Epithelial cell of esophagus (primary cell): ENCODE data around the gene CACNA2D1.

Source experiments
- DNase-seq: peaks from one replicate; pipeline ENCODE4 v3.0.0; 2010; ENCODE audit warnings: low read depth
- H3K4me3 ChIP-seq: 2 replicates; pipeline ENCODE4 v1.5.1; 2011; ENCODE audit warnings: mild to moderate bottlenecking, low read length, control low read depth
- TF ChIP-seq, protein P1 (sequence below): IDR thresholded peaks from 2 replicates; pipeline ENCODE4 v1.5.1; 2011; ENCODE audit warnings: low read depth, mild to moderate bottlenecking, low read length, control low read depth, inconsistent platforms; ENCODE audit not compliant: insufficient read depth; ENCODE audit errors: missing control alignments

CACNA2D1 gene

DNA sequence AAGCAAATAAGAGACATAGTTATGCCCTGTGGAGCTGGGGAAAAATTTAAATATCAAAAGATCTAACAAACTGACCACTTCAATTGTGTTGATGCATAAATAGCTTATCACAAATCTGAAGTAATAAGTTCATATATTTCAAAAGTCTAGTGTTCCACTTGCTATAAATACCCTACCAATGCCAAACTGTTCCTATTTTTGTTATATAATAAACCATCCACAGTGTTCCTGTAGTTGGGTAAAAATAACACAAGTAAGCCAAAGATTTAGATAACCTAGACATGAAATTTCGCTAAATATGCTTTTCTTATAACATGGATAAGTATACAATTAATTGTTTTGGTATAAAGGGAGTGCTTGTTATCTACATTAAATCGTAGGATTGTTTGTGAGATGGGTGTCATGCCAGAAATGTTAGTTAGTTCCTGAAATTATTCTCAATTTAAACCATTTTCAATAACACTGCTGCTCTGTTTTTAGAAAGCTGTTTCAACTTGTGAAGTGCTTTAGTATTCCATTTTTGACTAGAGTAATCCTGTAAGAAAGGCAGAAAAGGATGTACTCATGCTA is 85.5 kb downstream of the CACNA2D1 start:
- DNase-seq = no peak
- TF ChIP-seq, protein P1, sequence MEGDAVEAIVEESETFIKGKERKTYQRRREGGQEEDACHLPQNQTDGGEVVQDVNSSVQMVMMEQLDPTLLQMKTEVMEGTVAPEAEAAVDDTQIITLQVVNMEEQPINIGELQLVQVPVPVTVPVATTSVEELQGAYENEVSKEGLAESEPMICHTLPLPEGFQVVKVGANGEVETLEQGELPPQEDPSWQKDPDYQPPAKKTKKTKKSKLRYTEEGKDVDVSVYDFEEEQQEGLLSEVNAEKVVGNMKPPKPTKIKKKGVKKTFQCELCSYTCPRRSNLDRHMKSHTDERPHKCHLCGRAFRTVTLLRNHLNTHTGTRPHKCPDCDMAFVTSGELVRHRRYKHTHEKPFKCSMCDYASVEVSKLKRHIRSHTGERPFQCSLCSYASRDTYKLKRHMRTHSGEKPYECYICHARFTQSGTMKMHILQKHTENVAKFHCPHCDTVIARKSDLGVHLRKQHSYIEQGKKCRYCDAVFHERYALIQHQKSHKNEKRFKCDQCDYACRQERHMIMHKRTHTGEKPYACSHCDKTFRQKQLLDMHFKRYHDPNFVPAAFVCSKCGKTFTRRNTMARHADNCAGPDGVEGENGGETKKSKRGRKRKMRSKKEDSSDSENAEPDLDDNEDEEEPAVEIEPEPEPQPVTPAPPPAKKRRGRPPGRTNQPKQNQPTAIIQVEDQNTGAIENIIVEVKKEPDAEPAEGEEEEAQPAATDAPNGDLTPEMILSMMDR = no peak

DNA sequence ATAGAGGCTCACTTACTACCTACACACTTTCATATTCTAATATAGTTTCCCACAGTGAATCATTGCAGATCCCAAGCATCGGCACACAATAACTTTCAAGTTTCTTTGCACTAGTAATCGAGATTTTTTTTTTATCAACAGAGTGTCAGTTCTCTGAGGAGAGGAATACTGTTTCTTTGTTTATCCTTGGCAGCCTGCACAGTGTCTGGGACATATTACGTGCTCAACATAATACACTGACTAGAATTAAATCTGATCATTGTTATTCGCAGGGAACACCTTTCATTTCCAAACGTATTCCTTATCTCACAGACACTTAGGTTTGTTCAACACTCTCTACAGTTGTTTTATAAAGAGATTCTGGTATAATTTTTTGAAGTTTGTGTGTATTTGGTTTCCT is 95.3 kb downstream of the CACNA2D1 start:
- DNase-seq = no peak
- TF ChIP-seq, protein P1 = no peak
- no peak overlapping the region for H3K4me3 ChIP-seq

More for the DNA sequence above, 85.5 kb downstream of the CACNA2D1 start:
- no peak overlapping the region for H3K4me3 ChIP-seq

DNA sequence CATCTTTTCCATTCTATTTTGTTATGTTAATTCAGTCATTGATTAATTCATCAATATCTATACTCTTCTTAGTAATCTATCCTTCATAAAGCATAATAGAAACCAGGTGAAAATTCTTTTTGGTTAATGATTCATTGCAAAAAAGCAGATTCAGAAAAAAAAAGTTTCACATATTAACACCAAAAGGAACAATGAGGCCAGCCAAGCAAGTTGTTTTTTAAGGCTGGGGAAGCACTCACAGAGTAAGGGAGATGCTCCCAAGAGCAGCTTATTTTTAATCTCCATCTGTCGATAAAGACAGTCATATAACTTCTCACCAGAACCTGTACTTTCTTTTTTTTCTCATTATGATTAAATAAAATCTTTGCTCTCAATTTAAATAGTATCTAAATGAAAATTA is 95.8 kb downstream of the CACNA2D1 start:
- no peak overlapping the region for H3K4me3 ChIP-seq
- TF ChIP-seq, protein P1 = no peak
- no peak for DNase-seq

DNA sequence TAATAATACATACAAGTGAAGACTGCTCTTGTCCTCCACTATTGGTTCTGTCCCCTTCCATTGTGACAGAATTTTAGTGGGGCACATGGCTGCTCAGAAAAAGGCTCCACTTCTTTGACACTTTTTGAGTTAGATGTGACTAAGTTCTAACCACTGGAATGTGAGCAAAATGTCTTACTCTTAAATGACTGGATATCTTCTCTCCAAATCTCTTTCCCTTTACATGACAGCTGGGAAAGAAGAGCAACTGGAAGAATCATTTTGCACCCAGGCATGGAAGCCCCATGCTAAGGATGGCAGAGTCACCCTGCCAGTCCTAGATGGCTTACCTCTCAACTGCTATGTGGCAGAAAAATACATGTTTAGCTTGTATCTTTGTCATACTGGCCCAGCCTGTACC is 97.7 kb downstream of the CACNA2D1 start:
- DNase-seq = no peak
- TF ChIP-seq, protein P1 = no peak
- H3K4me3 ChIP-seq = no peak overlapping the region

DNA sequence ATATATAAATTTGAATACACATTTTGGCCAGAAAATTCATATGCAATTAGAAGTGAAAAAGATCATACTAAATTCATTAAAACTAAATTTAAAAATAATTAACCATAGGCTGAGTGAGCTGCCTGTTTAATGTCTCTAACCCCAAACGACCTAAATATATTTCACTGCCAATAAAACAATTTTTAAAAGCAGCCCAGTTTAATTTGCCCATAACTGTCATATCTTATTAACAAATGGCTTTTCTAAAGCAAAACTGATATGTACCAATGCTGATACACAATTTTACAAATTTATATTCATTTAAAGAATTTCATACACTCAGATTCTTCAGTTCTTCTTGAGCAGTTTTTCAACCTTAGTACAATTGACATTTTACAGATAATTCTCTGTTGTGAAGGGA is 99.9 kb downstream of the CACNA2D1 start:
- DNase-seq = no peak
- no peak overlapping the region for H3K4me3 ChIP-seq
- TF ChIP-seq, protein P1 = no peak

DNA sequence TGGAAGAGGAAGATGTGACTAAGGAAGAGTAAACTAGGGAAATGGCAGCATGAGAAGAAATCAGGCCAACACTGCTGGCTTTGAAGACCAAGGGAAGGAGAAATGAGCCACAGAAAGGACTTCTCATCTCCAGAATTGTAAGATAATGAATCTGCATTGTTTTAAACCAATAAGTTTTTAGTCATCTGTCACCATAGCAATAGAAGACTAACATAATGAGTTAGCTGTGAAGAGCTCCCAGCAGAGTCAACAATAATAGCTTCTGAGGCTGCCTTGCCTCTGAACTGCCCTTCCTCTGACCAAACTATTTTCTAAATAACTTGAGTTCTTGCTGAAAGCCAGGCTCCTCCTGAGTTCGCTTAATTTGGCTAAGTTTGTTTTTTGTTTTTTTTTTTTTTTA is 103.6 kb downstream of the CACNA2D1 start:
- DNase-seq = no peak
- H3K4me3 ChIP-seq = no peak overlapping the region
- TF ChIP-seq, protein P1 = no peak

DNA sequence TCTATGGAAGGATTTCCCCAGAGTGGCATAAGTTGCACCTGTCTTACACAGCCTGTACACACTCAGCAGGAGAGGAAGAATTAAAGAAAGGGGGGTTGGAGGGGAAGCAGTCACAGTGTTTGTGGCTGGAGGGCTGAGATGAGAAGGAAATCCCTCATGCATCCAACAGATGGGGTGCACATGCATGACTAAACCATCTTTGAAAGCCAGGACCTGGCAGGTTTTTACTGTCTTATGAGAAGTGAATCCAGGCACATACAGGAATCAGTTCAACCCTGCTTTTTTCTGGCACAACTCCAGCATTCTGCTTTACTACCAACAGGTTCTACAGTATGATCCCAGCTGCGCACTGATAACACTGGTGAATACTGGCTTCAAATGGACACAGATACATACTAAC is 107.7 kb downstream of the CACNA2D1 start:
- TF ChIP-seq, protein P1 = no peak

More for the DNA sequence above, 107.7 kb downstream of the CACNA2D1 start:
- H3K4me3 ChIP-seq = no peak overlapping the region
- DNase-seq = peak; percentile 2
